T-helper 2 cell treated with Interferon-gamma antibody and Interleukin-4, amounts not matched to agents 5 μg/mL and 100 μg/mL, for 36 hours (primary cell): ENCODE measurements around the gene ATP6V0C.

Experiments used
- DNase-seq: peaks from one replicate; pipeline ENCODE4 v3.0.0; 2021; ENCODE audit warnings: low spot score
- H3K27ac Mint-ChIP-seq: one replicate; pipeline ENCODE4 v1.8.0; 2021; ENCODE audit warnings: mild to moderate bottlenecking, mixed read lengths
- H3K27me3 Mint-ChIP-seq: one replicate; pipeline ENCODE4 v1.8.0; 2021; ENCODE audit warnings: low read depth, mixed read lengths
- H3K36me3 Mint-ChIP-seq: one replicate; pipeline ENCODE4 v1.8.0; 2021; ENCODE audit warnings: low read depth, mixed read lengths
- H3K4me1 Mint-ChIP-seq: one replicate; pipeline ENCODE4 v1.8.0; 2021; ENCODE audit warnings: low read depth, mixed read lengths
- H3K4me3 Mint-ChIP-seq: one replicate; pipeline ENCODE4 v1.8.0; 2022; ENCODE audit warnings: mild to moderate bottlenecking, moderate library complexity, mixed read lengths
- H3K9me3 Mint-ChIP-seq: one replicate; pipeline ENCODE4 v1.8.0; 2021; ENCODE audit warnings: mixed read lengths

ATP6V0C gene

DNA sequence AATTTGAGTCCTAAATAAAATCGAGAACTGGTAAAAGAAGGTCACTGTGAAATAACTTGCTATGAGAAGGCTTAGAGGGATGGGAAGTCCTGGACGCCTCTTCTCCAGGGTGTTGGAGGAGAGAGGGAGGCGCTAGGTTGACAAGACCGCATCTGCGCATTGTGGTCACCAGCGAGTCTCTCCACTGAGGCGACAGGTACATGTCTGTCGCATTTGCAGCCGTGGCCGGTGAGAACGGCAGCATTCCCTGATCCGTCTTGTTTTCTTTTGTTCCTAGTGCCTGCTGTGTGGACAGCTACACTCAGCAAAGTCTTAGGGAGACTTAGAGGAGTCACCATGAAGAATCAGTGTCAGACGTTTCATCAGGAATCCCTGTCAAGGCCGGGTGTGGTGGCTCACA lies 8.1 kb upstream of the ATP6V0C start:
- no peak overlapping the region for H3K4me3 Mint-ChIP-seq
- H3K36me3 Mint-ChIP-seq, result no peaks in the 10 kb centered on the region
- H3K4me1 Mint-ChIP-seq, result no peaks in the 10 kb centered on the region
- DNase-seq, result no peak
- no peak overlapping the region for H3K27ac Mint-ChIP-seq
- no peaks in the 10 kb centered on the region for H3K27me3 Mint-ChIP-seq
- no peaks in the 10 kb centered on the region for H3K9me3 Mint-ChIP-seq

DNA sequence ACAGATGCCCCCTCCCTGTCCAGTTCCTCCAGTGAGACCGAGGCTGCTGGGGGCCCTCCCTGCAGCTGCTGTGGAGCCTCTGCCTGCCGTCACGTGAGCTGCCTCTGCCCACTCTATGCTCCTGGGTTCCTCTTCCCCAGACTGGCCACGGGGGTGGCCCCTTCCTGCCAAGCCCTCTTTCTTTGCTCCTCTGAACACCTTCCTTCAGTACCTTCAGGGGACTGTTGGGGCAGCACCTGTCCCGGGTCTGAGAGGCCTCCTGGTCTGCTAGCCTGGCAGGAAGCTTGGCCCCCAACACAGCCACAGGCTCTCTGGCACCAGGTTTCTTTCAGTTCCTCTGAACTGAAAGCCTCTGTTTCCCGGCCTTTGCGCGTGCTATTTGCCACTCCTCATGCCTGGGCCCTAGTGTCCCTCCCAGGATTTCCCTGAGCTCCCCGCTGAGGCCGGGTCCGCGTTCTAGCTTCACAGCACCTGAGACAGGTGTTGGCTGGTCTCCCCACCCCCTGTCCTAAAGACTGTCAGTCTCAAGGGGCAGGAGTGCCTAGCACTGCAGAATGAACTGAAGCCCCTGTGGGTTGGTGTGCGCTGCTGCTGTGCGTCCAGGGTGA lies 6.6 kb upstream of the ATP6V0C start:
- DNase-seq, result no peak
- no peak overlapping the region for H3K27ac Mint-ChIP-seq
- no peak overlapping the region for H3K4me3 Mint-ChIP-seq
- H3K27me3 Mint-ChIP-seq, result no peaks in the 10 kb centered on the region
- H3K9me3 Mint-ChIP-seq, result no peaks in the 10 kb centered on the region
- H3K4me1 Mint-ChIP-seq, result no peaks in the 10 kb centered on the region
- H3K36me3 Mint-ChIP-seq, result no peaks in the 10 kb centered on the region

DNA sequence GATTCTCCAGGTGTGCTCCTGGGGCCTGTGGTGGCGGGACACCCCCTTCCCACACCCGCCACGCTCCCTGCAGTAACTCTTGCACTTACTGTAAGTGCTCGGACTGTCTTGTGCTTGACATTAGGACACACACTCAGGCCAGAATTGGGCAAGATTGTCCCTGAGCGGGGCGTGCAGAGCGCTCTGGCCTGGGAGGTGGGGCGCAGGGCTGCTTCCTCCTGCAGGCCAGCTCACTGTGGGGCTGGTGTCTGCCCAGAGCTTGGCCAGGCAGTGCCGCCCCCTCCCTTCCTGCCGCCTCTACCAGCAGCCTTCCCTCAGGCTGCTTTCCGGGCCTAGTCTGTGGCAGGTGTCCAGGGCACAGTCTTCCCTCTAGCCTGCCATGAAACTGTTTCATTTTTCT lies 6.1 kb upstream of the ATP6V0C start:
- no peak for DNase-seq
- Mint-ChIP-seq H3K9me3 (no peaks in the 10 kb centered on the region), H3K4me1 (peaks cover under 1% of the 10 kb centered on the region), H3K36me3 (no peaks in the 10 kb centered on the region), H3K27me3 (no peaks in the 10 kb centered on the region), H3K4me3 (no peak overlapping the region), H3K27ac (no peak overlapping the region)

DNA sequence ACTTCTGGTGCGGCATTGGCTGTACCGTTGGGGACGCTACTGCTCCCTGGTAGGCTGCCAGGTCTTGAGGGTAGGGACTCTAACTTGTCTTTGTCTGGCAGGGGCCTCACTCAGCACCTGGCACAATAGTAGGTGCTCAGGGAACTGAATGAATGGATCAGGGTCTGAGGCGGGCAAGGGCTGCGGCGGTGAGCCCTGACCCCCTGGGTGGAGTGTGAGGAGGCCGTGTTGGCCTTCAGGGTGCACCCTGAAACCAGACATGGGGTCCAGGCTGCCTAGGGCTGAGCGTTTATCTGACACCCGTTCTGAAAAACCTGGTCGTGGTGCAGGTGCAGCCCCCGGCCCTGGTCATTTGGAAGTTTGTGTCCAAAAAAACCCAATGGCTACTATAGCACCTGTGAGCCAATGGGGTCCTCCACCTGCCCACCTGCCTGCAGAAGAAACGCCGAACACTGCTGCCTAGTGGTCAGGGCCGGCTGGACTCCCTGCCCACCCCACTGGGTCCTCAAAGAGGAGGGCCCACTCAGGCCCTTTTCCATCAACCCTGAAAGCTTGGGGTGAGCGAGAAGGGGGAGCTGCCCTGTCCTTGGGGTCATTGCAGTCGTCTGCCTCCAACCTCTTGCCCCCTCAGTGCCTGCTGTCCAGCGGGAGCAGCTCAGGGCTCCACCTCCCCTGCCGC lies 4.9 kb upstream of the ATP6V0C start:
- Mint-ChIP-seq H3K4me1 (peaks cover 6% of the 10 kb centered on the region), H3K27ac (no peak overlapping the region), H3K9me3 (no peaks in the 10 kb centered on the region), H3K27me3 (no peaks in the 10 kb centered on the region), H3K36me3 (no peaks in the 10 kb centered on the region), H3K4me3 (no peak overlapping the region)
- no peak for DNase-seq

GRCh38 chr16:2511128-2511800 lies 2.5 kb upstream of the ATP6V0C start:
- H3K27me3 Mint-ChIP-seq, result no peaks in the 10 kb centered on the region
- no peaks in the 10 kb centered on the region for H3K9me3 Mint-ChIP-seq
- peaks cover 21% of the 10 kb centered on the region for H3K4me1 Mint-ChIP-seq
- no peak overlapping the region for H3K4me3 Mint-ChIP-seq
- H3K36me3 Mint-ChIP-seq, result peaks cover under 1% of the 10 kb centered on the region
- H3K27ac Mint-ChIP-seq, result no peak overlapping the region
- no peak for DNase-seq

DNA sequence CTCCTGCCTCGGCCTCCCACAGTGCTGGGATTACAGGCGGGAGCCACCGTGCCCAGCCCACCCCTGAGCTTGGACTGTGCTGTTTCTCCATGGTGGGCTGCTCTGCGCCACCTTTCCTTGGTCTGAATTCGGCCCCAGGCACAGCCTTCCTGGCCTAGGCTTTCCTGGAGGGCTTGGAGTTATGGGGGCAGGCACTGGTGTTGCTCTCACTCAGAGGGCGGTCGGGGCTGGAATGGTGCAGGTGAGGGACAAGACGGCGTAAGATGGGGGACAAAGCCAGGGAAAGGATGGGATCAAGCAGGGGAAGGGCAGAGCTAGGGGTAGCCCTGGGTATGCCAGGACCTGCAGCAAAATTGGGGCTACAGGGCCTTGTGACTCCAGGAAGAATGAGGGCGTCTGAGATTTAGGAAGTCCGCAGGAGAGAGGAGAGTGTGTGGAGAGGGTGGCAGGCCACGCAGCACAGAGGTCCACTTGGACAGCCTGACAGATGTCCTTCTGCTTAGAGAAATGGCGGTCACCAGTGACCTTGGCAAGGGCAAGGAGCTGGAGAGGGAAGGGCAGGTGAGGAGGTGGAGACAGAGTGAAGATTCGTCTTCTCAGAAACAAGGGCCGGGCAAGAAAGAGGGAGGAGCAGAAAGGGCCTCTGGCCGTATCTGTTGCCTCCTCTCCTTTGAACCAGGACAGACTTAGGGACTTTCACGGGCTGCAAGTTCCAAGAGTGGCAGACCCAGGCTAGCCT lies 1.6 kb upstream of the ATP6V0C start:
- Mint-ChIP-seq H3K9me3 (no peaks in the 10 kb centered on the region), H3K27me3 (no peaks in the 10 kb centered on the region), H3K36me3 (peaks cover 8% of the 10 kb centered on the region), H3K4me1 (peaks cover 29% of the 10 kb centered on the region), H3K27ac (peak overlapping the region; percentile 91), H3K4me3 (peak overlapping the region; percentile 77)
- DNase-seq, result no peak

- Mint-ChIP-seq H3K4me3 (peak overlapping the region; percentile 77), H3K9me3 (no peaks in the 10 kb centered on the region), H3K4me1 (peaks cover 29% of the 10 kb centered on the region), H3K27me3 (no peaks in the 10 kb centered on the region), H3K36me3 (peaks cover 10% of the 10 kb centered on the region), H3K27ac (peak overlapping the region; percentile 91)
- no peak for DNase-seq
These were observed 882 bp upstream of the ATP6V0C start for GRCh38 chr16:2512735-2513404.

GRCh38 chr16:2514333-2515179 lies 804 bp downstream of the ATP6V0C start:
- no peaks in the 10 kb centered on the region for H3K9me3 Mint-ChIP-seq
- peak overlapping the region; percentile 92 for H3K27ac Mint-ChIP-seq
- no peaks in the 10 kb centered on the region for H3K27me3 Mint-ChIP-seq
- H3K4me1 Mint-ChIP-seq, result peaks cover 29% of the 10 kb centered on the region
- peak overlapping the region; percentile 89 for H3K4me3 Mint-ChIP-seq
- peaks cover 11% of the 10 kb centered on the region for H3K36me3 Mint-ChIP-seq
- DNase-seq, result peak; percentile 42

- peak overlapping the region; percentile 89 for H3K4me3 Mint-ChIP-seq
These were observed 1.6 kb downstream of the ATP6V0C start for GRCh38 chr16:2515180-2515851.

GRCh38 chr16:2516391-2517240 lies 2.9 kb downstream of the ATP6V0C start:
- DNase-seq, result no peak
- H3K4me1 Mint-ChIP-seq, result peaks cover 38% of the 10 kb centered on the region
- no peaks in the 10 kb centered on the region for H3K27me3 Mint-ChIP-seq
- H3K9me3 Mint-ChIP-seq, result no peaks in the 10 kb centered on the region
- H3K36me3 Mint-ChIP-seq, result peaks cover 18% of the 10 kb centered on the region
- peak overlapping the region; percentile 89 for H3K4me3 Mint-ChIP-seq
- peak overlapping the region; percentile 92 for H3K27ac Mint-ChIP-seq

More at GRCh38 chr16:2515180-2515851, 1.6 kb downstream of the ATP6V0C start:
- DNase-seq, result no peak
- Mint-ChIP-seq H3K36me3 (peaks cover 14% of the 10 kb centered on the region), H3K27me3 (no peaks in the 10 kb centered on the region), H3K4me1 (peaks cover 33% of the 10 kb centered on the region), H3K9me3 (no peaks in the 10 kb centered on the region), H3K27ac (peak overlapping the region; percentile 92)

- Mint-ChIP-seq H3K27me3 (no peaks in the 10 kb centered on the region), H3K36me3 (peaks cover 18% of the 10 kb centered on the region), H3K4me3 (peak overlapping the region; percentile 30), H3K9me3 (no peaks in the 10 kb centered on the region), H3K27ac (no peak overlapping the region), H3K4me1 (peaks cover 33% of the 10 kb centered on the region)
- no peak for DNase-seq
These were observed 4.3 kb downstream of the ATP6V0C start for GRCh38 chr16:2517954-2518605.
